PC-9 (cell line): ENCODE data around the gene COL4A2. TPM values are rescaled to one million over a fixed set of nuclear protein-coding genes. Genes with fewer than 3 reads are reported as not detected.

ENCODE experiments used
- BruUV-seq: library from RNA; stranded (reverse); fragments of 400-500 nt; replicated peaks from 2 replicates; lab custom pipeline; 2021; lab: Mats Ljungman, UMichigan
- CTCF ChIA-PET: fragments of 300-600 bp; sonication (Branson Sonifier 250); formaldehyde crosslinking; loops from one replicate; lab custom pipeline; 2022; ENCODE audit warnings: antibody characterized with exemption; lab: Charles Lee
- POLR2A ChIA-PET: fragments of 300-600 bp; sonication (Branson Sonifier 250); formaldehyde crosslinking; loops from one replicate; lab custom pipeline; 2022; ENCODE audit warnings: antibody characterized with exemption; ENCODE audit not compliant: unreplicated experiment; lab: Charles Lee
- DNase-seq, 2 experiments: peaks; one replicate each; pipeline versions ENCODE4 v3.0.0 to v3.0.0-alpha.2; 2015 to 2022; ENCODE audit warnings: mixed read lengths in 1 of 2
- H2AFZ ChIP-seq: fragments of 200-600 bp; sonication (generic); 2 replicates; pipeline ENCODE4 v1.8.1; 2017; ENCODE audit warnings: antibody characterized with exemption
- H3F3A ChIP-seq: fragments of 200-600 bp; sonication (generic); 2 replicates; pipeline ENCODE4 v1.8.1; 2017; ENCODE audit warnings: antibody characterized with exemption, mild to moderate bottlenecking, low read depth; ENCODE audit not compliant: insufficient read depth
- H3K27ac ChIP-seq: fragments of 200-600 bp; sonication (generic); 2 replicates; pipeline ENCODE4 v1.6.1; 2016; ENCODE audit warnings: mixed run types
- H3K27me3 ChIP-seq: fragments of 200-600 bp; sonication (generic); 2 replicates; pipeline ENCODE4 v1.6.1; 2016; ENCODE audit warnings: low read depth, mixed run types; ENCODE audit not compliant: insufficient read depth
- H3K36me3 ChIP-seq: fragments of 200-600 bp; sonication (generic); 2 replicates; pipeline ENCODE4 v1.6.1; 2016; ENCODE audit warnings: low read depth, mixed run types
- H3K4me1 ChIP-seq: fragments of 200-600 bp; sonication (generic); replicated peaks from 2 replicates; pipeline ENCODE4 v1.6.1; 2016; ENCODE audit warnings: mixed run types; ENCODE audit not compliant: insufficient read depth
- H3K4me2 ChIP-seq: fragments of 200-600 bp; sonication (generic); 2 replicates; pipeline ENCODE4 v1.6.1; 2017; ENCODE audit warnings: mixed run types
- H3K4me3 ChIP-seq: fragments of 200-600 bp; sonication (generic); 2 replicates; pipeline ENCODE4 v1.6.1; 2016; ENCODE audit warnings: mixed run types
- H3K79me2 ChIP-seq: fragments of 200-600 bp; sonication (generic); 2 replicates; pipeline ENCODE4 v1.6.1; 2017; ENCODE audit warnings: low read depth, mixed run types
- H3K9me2 ChIP-seq: fragments of 200-600 bp; sonication (generic); 2 replicates; pipeline ENCODE4 v1.8.1; 2017; ENCODE audit warnings: mild to moderate bottlenecking; ENCODE audit not compliant: insufficient read depth
- H3K9me3 ChIP-seq: fragments of 200-600 bp; sonication (generic); 2 replicates; pipeline ENCODE4 v1.8.1; 2016; ENCODE audit warnings: low read depth; ENCODE audit not compliant: insufficient read depth
- H4K20me1 ChIP-seq: fragments of 200-600 bp; sonication (generic); 2 replicates; pipeline ENCODE4 v1.8.1; 2017; ENCODE audit not compliant: insufficient read depth
- EZH2 ChIP-seq: fragments of 200-600 bp; sonication (generic); IDR thresholded peaks from 2 replicates; pipeline ENCODE4 v1.8.0; 2017; ENCODE audit warnings: antibody characterized with exemption, low read depth
- intact Hi-C: fragments of 100-400 bp; cut with micrococcal nuclease; formaldehyde crosslinking; loops from one replicate; pipeline ENCODE4 v1.10.0; 2022; ENCODE audit not compliant: unreplicated experiment
- total RNA-seq: library from RNA; stranded (reverse); gene quantifications from 2 replicates; pipeline ENCODE4 v1.2.3, GENCODE V29; 2021
- TF ChIP-seq, protein P1 (sequence below): fragments of 200-600 bp; sonication (generic); conservative IDR thresholded peaks from 2 replicates; pipeline ENCODE4 v1.6.1; 2017; ENCODE audit warnings: mixed run types, antibody characterized with exemption, mild to moderate bottlenecking, moderate library complexity

COL4A2 gene
- total RNA-seq, 1 experiment from 2014 or later, result 1.2 TPM

DNA sequence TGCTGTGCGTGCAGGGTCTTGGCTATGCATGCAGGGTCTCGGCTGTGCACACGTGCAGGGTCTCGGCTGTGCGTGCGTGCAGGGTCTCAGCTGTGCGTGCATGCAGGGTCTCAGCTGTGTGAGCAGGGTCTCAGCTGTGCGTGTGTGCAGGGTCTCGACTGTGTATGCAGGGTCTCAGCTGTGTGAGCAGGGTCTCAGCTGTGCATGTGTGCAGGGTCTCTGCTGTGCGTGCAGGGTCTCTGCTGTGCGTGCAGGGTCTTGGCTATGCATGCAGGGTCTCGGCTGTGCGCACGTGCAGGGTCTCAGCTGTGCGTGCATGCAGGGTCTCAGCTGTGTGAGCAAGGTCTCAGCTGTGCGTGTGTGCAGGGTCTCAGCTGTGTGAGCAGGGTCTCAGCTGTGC is 212.0 kb downstream of the COL4A2 start:
- BruUV-seq, result no TSS peak
- intact Hi-C loops, result no loop called here

DNA sequence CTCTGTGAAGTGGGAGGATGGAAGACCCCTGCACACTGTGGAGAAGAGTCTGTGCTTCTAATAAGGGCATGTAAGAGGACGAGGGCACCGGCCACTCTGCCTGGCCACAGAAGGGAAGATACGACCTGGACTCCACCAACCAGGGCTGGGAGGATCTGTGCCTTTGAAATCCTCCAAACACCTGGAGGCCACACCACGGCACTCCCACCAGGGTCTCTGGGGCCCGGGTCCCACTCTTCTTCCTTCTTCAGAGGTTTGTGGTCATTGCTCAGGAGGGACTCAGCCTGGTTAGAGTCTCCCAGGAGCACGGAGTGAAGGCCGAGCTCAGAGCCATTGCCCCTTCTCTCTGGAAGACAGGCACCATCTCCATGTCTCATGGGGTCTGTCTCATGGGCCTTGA is 212.4 kb downstream of the COL4A2 start:
- DNase-seq, result no peak
- Histone ChIP-seq H3K9me2 (no peaks in the 10 kb centered on the region), H3K27ac (no peak overlapping the region), H3K79me2 (peaks cover 25% of the 10 kb centered on the region), H3F3A (peaks cover 36% of the 10 kb centered on the region), H3K9me3 (no peaks in the 10 kb centered on the region), H3K27me3 (no peaks in the 10 kb centered on the region), H3K4me1 (peaks cover 47% of the 10 kb centered on the region), H3K36me3 (no peaks in the 10 kb centered on the region), H3K4me3 (no peak overlapping the region), H3K4me2 (no peak overlapping the region), H4K20me1 (no peaks in the 10 kb centered on the region), H2AFZ (no peak overlapping the region)
- intact Hi-C loops, result no loop called here
- TF ChIP-seq, protein P1, sequence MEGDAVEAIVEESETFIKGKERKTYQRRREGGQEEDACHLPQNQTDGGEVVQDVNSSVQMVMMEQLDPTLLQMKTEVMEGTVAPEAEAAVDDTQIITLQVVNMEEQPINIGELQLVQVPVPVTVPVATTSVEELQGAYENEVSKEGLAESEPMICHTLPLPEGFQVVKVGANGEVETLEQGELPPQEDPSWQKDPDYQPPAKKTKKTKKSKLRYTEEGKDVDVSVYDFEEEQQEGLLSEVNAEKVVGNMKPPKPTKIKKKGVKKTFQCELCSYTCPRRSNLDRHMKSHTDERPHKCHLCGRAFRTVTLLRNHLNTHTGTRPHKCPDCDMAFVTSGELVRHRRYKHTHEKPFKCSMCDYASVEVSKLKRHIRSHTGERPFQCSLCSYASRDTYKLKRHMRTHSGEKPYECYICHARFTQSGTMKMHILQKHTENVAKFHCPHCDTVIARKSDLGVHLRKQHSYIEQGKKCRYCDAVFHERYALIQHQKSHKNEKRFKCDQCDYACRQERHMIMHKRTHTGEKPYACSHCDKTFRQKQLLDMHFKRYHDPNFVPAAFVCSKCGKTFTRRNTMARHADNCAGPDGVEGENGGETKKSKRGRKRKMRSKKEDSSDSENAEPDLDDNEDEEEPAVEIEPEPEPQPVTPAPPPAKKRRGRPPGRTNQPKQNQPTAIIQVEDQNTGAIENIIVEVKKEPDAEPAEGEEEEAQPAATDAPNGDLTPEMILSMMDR, result no peak
- TF ChIP-seq EZH2, result no peak
- CTCF ChIA-PET, result no interaction called here
- BruUV-seq, result no TSS peak
- POLR2A ChIA-PET, result no interaction called here

More for the DNA sequence above, 212.0 kb downstream of the COL4A2 start:
- H3K27me3 ChIP-seq, result no peaks in the 10 kb centered on the region
- H3F3A ChIP-seq, result peaks cover 33% of the 10 kb centered on the region
- H3K27ac ChIP-seq, result no peak overlapping the region
- TF ChIP-seq EZH2, result no peak
- TF ChIP-seq, protein P1, result no peak
- POLR2A ChIA-PET, result no interaction called here
- H3K36me3 ChIP-seq, result no peaks in the 10 kb centered on the region
- peaks cover 42% of the 10 kb centered on the region for H3K4me1 ChIP-seq
- CTCF ChIA-PET, result no interaction called here
- H3K79me2 ChIP-seq, result peaks cover 22% of the 10 kb centered on the region
- no peak for DNase-seq
- H3K9me2 ChIP-seq, result no peaks in the 10 kb centered on the region
- no peak overlapping the region for H3K4me2 ChIP-seq
- H2AFZ ChIP-seq, result no peak overlapping the region
- H3K4me3 ChIP-seq, result no peak overlapping the region
- H4K20me1 ChIP-seq, result no peaks in the 10 kb centered on the region
- no peaks in the 10 kb centered on the region for H3K9me3 ChIP-seq

DNA sequence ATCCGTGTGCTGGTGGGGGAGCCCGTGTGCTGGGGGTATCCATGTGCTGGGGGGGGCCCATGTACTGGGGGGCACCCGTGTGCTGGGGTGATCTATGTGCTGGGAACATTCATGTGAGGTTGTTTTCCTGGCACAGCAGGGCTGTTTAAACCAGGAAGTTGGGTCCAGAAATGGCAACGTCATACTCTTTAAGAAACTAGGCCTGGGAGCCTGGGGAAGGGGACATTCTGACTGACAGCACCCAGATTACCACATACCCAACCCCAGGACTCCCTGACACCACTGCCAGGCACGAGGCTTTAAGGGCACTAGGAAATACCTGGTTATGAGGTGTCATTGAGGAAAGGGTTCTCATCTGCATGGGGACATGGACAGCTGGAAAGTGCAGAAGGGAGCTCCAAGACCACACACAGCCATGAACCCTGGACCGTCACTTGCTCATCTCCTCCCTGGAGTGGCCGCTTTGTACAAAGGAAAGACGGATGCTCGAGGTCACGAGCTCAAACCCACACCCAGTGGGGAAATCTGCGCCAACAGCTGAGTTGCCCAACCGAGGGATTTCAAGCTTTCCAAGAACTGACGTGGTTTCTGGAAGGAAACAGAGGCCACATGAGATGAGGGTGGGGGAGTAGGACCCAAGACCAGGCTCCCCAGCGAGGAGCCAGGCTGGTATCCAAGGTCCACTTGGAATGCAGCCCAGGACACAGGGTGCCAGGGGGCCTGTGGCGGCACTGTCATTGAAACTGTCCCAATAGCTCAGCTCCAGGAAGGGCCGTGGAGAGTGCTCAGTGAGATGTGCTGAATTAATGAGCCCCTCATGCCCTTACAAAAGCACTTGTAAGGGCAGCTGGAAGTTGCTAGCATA is 213.6 kb downstream of the COL4A2 start:
- no peaks in the 10 kb centered on the region for H3K27me3 ChIP-seq
- ChIA-PET CTCF (no interaction called here), POLR2A (no interaction called here)
- H3F3A ChIP-seq, result peaks cover 46% of the 10 kb centered on the region
- H3K9me3 ChIP-seq, result no peaks in the 10 kb centered on the region
- BruUV-seq, result no TSS peak
- intact Hi-C loops, result no loop called here
- H3K4me2 ChIP-seq, result no peak overlapping the region
- H4K20me1 ChIP-seq, result no peaks in the 10 kb centered on the region
- no peak for DNase-seq
- H3K27ac ChIP-seq, result no peak overlapping the region
- H3K79me2 ChIP-seq, result peaks cover 31% of the 10 kb centered on the region
- H3K36me3 ChIP-seq, result no peaks in the 10 kb centered on the region
- no peak overlapping the region for H2AFZ ChIP-seq
- H3K4me1 ChIP-seq, result peaks cover 58% of the 10 kb centered on the region
- TF ChIP-seq, protein P1, result no peak
- TF ChIP-seq EZH2, result no peak
- H3K9me2 ChIP-seq, result no peaks in the 10 kb centered on the region
- H3K4me3 ChIP-seq, result no peak overlapping the region
